C4-2B (cell line): ENCODE results near the gene ACOT7.
A peak's percentile ranks its signal among the peaks of the same experiment; 100 is the strongest.

Experiments
- H3K27ac ChIP-seq: fragments of 450-650 bp; 2 replicates; pipeline ENCODE4 v1.5.1; 2017
- ZFX ChIP-seq: fragments of 450-650 bp; IDR thresholded peaks from 2 replicates; pipeline ENCODE4 v1.6.1; 2017
- TF ChIP-seq, protein P1 (sequence below): fragments of 450-650 bp; conservative IDR thresholded peaks from 2 replicates; pipeline ENCODE4 v1.5.1; 2017; ENCODE audit warnings: mild to moderate bottlenecking

ACOT7 gene

DNA sequence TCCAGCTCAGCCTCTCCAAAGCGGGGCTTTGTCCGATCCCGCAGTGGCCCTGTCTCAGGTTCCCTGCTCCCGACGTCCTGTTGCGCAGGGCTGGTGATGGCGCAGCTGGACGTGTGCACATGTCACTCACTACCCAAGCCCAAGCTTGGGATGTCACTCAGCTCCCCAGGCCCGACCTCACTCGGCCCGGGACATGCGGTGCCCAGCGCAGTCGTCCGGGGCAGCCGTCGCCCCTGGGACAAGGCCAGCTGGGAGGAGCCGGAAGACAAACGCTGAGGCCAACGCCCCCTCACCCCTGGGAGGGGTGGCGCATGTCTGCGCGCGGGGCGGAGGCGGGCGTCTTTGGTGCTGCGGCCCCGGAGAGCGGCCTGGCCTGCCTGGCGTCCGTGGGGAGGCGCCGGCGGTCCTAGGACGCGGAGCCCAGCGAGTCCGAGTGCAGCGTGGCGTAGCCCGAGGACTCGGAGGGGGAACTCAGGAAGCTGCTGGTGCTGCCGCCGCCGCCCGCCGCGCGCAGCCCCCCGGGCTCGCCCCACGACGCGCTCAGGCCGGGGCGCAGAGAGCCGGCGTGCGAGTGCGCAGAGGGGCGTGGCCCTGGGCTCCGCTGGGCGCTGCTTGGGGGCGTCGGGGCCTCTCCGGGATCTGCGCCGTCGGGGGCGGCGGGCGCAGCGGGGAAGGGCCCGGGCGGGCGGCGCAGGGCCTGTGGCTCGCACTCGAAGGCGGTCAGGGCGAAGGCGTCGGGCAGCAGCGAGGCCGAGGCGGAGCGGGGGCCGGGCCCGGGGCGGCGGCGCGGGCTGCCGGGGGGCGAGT lies 144.4 kb downstream of the ACOT7 start:
- TF ChIP-seq ZFX, result no peak
- TF ChIP-seq, protein P1, sequence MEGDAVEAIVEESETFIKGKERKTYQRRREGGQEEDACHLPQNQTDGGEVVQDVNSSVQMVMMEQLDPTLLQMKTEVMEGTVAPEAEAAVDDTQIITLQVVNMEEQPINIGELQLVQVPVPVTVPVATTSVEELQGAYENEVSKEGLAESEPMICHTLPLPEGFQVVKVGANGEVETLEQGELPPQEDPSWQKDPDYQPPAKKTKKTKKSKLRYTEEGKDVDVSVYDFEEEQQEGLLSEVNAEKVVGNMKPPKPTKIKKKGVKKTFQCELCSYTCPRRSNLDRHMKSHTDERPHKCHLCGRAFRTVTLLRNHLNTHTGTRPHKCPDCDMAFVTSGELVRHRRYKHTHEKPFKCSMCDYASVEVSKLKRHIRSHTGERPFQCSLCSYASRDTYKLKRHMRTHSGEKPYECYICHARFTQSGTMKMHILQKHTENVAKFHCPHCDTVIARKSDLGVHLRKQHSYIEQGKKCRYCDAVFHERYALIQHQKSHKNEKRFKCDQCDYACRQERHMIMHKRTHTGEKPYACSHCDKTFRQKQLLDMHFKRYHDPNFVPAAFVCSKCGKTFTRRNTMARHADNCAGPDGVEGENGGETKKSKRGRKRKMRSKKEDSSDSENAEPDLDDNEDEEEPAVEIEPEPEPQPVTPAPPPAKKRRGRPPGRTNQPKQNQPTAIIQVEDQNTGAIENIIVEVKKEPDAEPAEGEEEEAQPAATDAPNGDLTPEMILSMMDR, result no peak
- H3K27ac ChIP-seq, result no peak overlapping the region

- TF ChIP-seq, protein P1, result no peak
- TF ChIP-seq ZFX, result no peak
- H3K27ac ChIP-seq, result no peak overlapping the region
Observed at GRCh38 chr1:6248161-6248776, 145.3 kb downstream of the ACOT7 start.

DNA sequence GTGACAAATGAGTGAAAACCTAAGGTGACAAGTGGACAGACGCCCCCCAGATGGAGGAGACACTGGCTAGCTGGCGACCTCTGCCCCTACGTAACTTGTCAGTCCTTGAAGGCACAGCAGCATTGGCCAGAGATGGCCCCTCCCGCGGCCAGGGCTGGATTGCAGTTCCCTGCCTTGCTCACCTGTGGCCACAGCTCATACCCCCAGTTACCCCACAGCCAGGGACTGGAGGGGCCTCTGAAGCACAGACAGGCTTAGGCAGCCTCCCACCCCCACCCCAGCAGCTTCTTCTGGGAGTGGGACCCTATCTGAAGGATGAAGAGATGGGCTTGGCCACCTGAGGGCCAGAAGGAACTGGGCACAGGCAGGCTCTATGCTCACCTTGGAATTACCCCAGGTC lies 145.9 kb downstream of the ACOT7 start:
- no peak overlapping the region for H3K27ac ChIP-seq
- TF ChIP-seq, protein P1, result no peak
- TF ChIP-seq ZFX, result no peak

DNA sequence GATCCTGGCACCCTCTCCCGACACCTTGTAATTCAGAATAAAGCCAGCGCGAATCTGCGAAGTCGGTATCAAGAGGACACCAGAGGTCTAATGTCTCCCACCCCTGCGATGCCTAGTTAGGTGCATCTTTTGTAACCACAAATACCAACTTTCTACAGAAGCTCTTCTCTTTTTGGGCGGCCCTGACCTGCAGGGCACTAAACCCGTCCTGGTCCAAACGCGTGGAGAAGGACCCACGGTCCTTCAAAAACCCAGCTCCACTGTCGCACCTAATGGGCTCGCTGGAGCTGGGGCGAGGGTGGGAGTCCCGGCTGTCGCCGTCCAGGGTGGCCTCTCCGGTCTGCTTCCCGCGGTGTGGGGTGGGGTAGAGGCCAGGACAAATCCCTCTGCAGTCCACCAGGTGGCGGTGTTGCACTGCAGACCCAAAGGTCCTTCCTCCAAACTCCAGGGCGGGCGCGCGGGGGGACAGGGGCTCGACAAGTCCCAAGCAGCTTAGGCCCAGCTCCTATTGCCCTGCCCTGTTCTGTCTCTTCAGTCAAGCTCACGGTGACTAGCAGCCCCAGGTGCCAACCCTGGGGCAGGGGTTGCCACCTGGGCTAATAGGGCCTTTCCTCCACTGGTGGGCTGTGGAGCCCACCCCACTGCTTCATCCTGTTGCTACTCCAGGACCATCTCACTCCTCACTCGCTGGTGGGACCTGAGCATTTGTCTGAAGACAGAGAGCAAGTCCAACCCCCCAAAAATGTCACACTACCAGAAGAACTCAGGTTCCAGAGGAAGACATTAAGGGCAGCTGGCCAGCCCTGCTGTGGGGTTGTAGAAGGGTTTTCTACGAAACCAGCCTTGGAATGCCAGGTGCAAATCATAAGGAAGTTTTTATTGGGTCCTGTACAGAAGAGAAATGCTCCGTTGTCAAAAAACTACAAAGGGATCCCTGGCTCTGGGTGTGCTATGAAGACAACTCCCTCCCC lies 146.8 kb downstream of the ACOT7 start:
- TF ChIP-seq, protein P1, result peak; percentile 96
- TF ChIP-seq ZFX, result no peak
- no peak overlapping the region for H3K27ac ChIP-seq

GRCh38 chr1:6245869-6246496 lies 147.6 kb downstream of the ACOT7 start:
- H3K27ac ChIP-seq, result no peak overlapping the region
- TF ChIP-seq ZFX, result no peak
- TF ChIP-seq, protein P1, result no peak

- TF ChIP-seq ZFX, result no peak
- TF ChIP-seq, protein P1, result peak; percentile 84
- H3K27ac ChIP-seq, result no peak overlapping the region
Observed at GRCh38 chr1:6245086-6245868, 148.3 kb downstream of the ACOT7 start.
